ENCODE results near the gene SPEN. TPM values are rescaled to one million over a fixed set of nuclear protein-coding genes. Genes with fewer than 3 reads are reported as not detected.

Gene SPEN
- total RNA-seq, 4 donors from 2014 or later = 40.7 to 97.0 (median 57.3) TPM

- Histone ChIP-seq H3K4me1 (no peaks in the 10 kb centered on the region), H3K4me3 (replicated peaks in 1 of 3) (no peak overlapping the region), H3K27me3 (no peaks in the 10 kb centered on the region), H3K27ac (no peak overlapping the region), H3K36me3 (no peaks in the 10 kb centered on the region), H3K9me3 (no peaks in the 10 kb centered on the region)
- WGBS, 2 donors = 100% methylated on average over 1 of the region's 1 CpG; no CpG with 5 or more reads in 1 of the 2 donors
- intact Hi-C loops (cut with DNase I) = no loop called here
- no peak for TF ChIP-seq POLR2A (IDR thresholded peaks at IDR 0.05)
- TF ChIP-seq, protein P1, sequence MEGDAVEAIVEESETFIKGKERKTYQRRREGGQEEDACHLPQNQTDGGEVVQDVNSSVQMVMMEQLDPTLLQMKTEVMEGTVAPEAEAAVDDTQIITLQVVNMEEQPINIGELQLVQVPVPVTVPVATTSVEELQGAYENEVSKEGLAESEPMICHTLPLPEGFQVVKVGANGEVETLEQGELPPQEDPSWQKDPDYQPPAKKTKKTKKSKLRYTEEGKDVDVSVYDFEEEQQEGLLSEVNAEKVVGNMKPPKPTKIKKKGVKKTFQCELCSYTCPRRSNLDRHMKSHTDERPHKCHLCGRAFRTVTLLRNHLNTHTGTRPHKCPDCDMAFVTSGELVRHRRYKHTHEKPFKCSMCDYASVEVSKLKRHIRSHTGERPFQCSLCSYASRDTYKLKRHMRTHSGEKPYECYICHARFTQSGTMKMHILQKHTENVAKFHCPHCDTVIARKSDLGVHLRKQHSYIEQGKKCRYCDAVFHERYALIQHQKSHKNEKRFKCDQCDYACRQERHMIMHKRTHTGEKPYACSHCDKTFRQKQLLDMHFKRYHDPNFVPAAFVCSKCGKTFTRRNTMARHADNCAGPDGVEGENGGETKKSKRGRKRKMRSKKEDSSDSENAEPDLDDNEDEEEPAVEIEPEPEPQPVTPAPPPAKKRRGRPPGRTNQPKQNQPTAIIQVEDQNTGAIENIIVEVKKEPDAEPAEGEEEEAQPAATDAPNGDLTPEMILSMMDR (IDR thresholded peaks at IDR 0.05) = no peak
- no peak for DNase-seq
Measured at GRCh38 chr1:15808955-15809354, 38.6 kb upstream of the SPEN start.

- 26 to 55% methylated on average over 1 of the region's 1 CpG for WGBS, 2 donors
- Histone ChIP-seq H3K36me3 (no peaks in the 10 kb centered on the region), H3K27me3 (no peaks in the 10 kb centered on the region), H3K27ac (peak overlapping the region in 1 of 3 donors; percentile 49), H3K4me3 (replicated peaks in 1 of 3) (no peak overlapping the region), H3K9me3 (no peaks in the 10 kb centered on the region), H3K4me1 (no peaks in the 10 kb centered on the region)
- TF ChIP-seq, protein P1 (IDR thresholded peaks at IDR 0.05) = no peak
- no peak for TF ChIP-seq POLR2A (IDR thresholded peaks at IDR 0.05)
- intact Hi-C loops (cut with DNase I) = no loop called here
- DNase-seq = no peak
Measured at GRCh38 chr1:15810073-15810472, 37.4 kb upstream of the SPEN start.

DNA sequence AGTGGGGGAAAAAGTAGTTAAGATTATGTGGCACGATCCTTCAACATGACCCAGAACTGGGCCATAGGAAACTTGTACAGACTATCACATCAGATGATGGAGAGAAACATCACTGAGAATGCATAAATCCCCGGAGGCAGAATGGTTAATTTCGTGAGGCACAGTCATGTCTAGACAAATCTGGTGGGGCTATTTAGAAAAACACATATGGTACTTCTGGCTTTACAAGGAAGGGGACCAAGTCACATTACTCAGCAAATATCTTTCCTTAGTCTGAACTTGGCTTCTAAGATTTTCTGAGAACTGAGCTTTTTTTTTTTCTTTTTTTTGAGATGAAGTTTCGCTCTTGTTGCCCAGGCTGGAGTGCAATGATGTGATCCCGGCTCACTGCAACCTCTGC is 30.8 kb upstream of the SPEN start:
- WGBS, 2 donors = 81 to 92% methylated on average over 5 of the region's 5 CpGs
- Histone ChIP-seq H3K4me1 (peaks cover 0 to 12% of the 10 kb centered on the region in 2 donors), H3K36me3 (no peaks in the 10 kb centered on the region), H3K4me3 (replicated peaks in 1 of 3) (no peak overlapping the region), H3K27ac (no peak overlapping the region), H3K27me3 (no peaks in the 10 kb centered on the region), H3K9me3 (no peaks in the 10 kb centered on the region)
- DNase-seq = no peak
- TF ChIP-seq POLR2A (IDR thresholded peaks at IDR 0.05) = no peak
- TF ChIP-seq, protein P1 (IDR thresholded peaks at IDR 0.05) = no peak
- intact Hi-C loops (cut with DNase I) = no loop called here

DNA sequence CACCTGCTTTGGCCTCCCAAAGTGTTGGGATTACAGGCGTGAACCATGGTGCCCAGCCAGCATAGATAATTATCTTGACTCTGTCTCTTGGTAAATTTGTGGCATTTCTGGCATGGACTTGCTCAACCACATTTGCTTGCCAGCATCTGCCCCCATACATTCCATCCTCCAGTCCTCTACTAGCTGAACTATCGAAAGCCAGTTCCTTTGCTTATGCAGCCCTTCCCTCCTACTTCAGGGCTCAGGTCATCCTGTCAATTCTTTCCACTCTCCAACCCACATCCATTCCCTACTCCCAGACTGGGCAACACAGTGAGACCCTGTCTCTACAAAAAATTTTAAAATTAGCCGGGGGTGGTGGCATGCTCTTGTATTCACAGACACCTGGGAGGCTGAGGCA is 27.0 kb upstream of the SPEN start:
- DNase-seq = no peak
- H3K27ac ChIP-seq = no peak overlapping the region
- H3K4me1 ChIP-seq = peaks cover 0 to 12% of the 10 kb centered on the region in 2 donors
- 83 to 92% methylated on average over 3 of the region's 3 CpGs for WGBS, 2 donors
- no peak for TF ChIP-seq POLR2A (IDR thresholded peaks at IDR 0.05)
- TF ChIP-seq, protein P1 (IDR thresholded peaks at IDR 0.05) = no peak
- no peaks in the 10 kb centered on the region for H3K27me3 ChIP-seq
- intact Hi-C loops (cut with DNase I) = no loop called here
- no peaks in the 10 kb centered on the region for H3K36me3 ChIP-seq
- no peak overlapping the region for H3K4me3 ChIP-seq (replicated peaks in 1 of 3)
- H3K9me3 ChIP-seq = no peaks in the 10 kb centered on the region

- H3K9me3 ChIP-seq = no peaks in the 10 kb centered on the region
- DNase-seq = no peak
- H3K4me1 ChIP-seq = peaks cover 1 to 3% of the 10 kb centered on the region in 2 donors
- no peak overlapping the region for H3K4me3 ChIP-seq (replicated peaks in 1 of 3)
- intact Hi-C loops (cut with DNase I) = no loop called here
- TF ChIP-seq, protein P1 (IDR thresholded peaks at IDR 0.05) = no peak
- no peak for TF ChIP-seq POLR2A (IDR thresholded peaks at IDR 0.05)
- no peaks in the 10 kb centered on the region for H3K27me3 ChIP-seq
- H3K36me3 ChIP-seq = no peaks in the 10 kb centered on the region
- H3K27ac ChIP-seq = no peak overlapping the region
Measured at GRCh38 chr1:15825800-15826199, 21.7 kb upstream of the SPEN start.
